Left colon (tissue), 2 donors: ENCODE data around the gene TENM4. TPM values are rescaled to one million over a fixed set of nuclear protein-coding genes. Genes with fewer than 3 reads are reported as not detected.

Experiments used
- ATAC-seq: fragments of 200-7000 bp; cut with Tn5 transposase; one replicate; pipeline ENCODE4 v1.9.1; 2020; ENCODE audit warnings: mild to moderate bottlenecking, moderate library complexity
- DNase-seq, 2 donors: peaks; one replicate each; pipeline ENCODE4 v3.0.0-alpha.2; 2020
- intact Hi-C, 2 donors: fragments of 100-400 bp; cut with DNase I in 1 of 2; cut with micrococcal nuclease in 1 of 2; formaldehyde crosslinking; loops; one replicate each; pipeline versions ENCODE4 v1.11.2 to v1.14.0; 2022; cut with DNase I, micrococcal nuclease
- total RNA-seq, 2 donors: library from RNA; stranded (reverse); fragmentation: NEBNext Ultra II Directional; extraction: Animal tissue kit (Norgen Biotek cat#: 25700); gene quantifications; one replicate each; pipeline ENCODE4 v1.2.1, GENCODE V29; 2021
- donor health status: DM: no; HTN: no; CAD: no.
- donor health status: DM: yes; HTN: yes; CAD: no.

The TENM4 gene
- total RNA-seq, 2 donors from 2014 or later: 0.92 to 1.7 TPM

DNA sequence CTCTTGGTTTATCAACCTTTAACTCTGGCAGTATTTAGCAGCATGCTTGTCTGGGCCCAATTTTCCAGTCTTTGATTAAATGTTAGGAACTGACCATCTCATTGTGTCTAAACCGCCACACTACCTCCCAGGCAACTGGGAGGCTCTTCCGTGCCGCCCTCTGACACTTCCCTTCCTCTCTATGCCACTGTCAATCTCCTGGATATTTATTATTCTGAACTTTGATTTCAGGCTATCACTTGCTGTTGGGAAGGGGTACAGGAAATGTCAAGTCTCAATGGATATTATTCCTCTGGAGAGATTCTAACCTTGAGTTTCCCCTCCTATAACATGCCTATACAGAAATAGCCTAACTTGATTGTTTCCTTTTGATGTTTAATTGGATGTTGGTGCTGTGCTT is 643.3 kb downstream of the TENM4 start:
- intact Hi-C loops: no loop called here
- ATAC-seq: no peak
- no peak for DNase-seq

DNA sequence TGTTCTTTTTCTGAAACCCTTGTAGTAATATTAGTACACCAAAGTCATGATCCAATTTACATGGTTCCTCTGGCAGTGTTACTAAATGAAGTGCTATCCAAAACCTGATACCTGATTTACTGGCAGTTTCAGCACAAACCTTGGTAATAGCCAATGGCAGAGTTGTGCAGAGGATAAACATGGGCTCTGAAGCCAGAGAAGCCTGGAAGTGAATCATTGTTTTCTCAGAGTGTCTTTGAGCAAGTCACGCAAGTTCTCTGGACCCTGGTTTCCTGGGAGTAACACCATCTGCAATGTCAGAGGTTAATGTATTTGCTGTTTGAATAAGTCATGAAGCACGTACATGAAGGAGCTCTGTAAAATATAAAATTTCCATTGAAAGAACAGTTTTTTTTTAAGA is 643.9 kb downstream of the TENM4 start:
- DNase-seq (no peak), ATAC-seq (no peak)
- intact Hi-C loops: no loop called here

DNA sequence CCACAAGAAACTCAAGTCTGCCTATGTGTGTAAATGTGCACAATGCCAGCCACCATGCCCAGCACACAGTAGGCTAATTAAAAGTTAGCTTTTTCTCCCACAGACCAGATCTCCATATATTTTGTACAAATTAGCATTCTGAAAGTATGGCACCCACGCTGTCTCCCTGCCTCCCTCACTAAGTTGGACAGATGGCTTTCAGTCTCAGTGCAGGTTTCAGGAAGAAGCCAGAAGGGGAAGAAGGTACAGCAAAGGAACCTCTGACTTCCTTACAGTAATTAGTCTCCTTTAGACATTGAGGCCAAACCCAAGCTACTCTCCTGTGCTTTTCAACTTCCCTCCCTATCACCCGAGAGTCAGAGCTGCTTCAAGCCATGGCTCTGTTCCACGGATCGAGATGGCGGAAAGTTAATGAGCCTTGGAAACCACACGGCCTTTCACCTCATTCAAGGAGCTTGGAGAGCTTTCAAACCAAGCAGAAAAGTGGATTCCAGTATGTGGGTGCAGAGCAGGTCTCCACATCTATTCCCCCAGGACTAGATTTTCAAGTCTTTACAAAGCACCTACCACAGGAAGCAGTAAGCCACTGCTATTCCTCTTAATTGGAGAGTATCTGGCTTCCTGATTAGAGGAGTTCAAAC is 645.1 kb downstream of the TENM4 start:
- intact Hi-C loops: no loop called here
- no peak for DNase-seq
- ATAC-seq: no peak

DNA sequence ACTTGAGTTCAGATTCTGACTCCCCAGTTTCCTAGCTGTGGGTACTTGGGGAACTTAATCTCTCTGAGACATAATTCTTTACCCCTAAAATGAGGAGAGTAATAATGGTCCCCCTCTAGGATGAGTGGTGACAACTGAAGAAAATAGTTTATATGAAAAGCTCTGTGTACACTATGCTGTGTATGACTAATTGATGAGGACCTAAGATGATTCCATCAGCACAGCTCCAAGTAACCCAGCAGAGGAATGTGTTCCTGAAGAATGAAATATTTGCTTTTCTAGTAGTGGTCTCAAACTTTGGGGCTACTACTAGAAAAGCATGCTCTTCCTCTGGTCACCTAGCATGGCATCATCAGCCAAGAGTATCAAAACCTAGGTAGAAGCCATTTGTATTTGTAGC is 648.9 kb downstream of the TENM4 start:
- intact Hi-C loops: no loop called here
- DNase-seq (no peak), ATAC-seq (no peak)

DNA sequence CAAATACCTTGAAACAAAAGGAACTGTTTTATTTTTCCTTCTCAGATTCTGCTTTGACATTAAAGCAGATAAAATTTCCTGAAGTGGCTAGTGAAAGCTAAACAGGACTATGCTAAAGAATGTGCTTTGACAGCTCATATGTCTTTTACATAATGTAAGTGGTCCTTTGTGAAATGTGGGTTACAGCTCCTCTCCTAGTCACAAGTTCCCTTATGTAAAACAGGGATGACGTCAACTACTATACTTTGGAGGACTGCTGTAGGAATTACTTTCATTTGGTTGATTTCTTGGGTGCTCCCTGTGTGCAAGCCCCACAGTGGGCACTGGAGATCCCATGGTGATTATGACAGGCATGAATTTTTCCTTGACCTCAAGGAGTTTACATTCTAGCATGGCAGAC is 649.6 kb downstream of the TENM4 start:
- ATAC-seq (no peak), DNase-seq (no peak)
- intact Hi-C loops: no loop called here

DNA sequence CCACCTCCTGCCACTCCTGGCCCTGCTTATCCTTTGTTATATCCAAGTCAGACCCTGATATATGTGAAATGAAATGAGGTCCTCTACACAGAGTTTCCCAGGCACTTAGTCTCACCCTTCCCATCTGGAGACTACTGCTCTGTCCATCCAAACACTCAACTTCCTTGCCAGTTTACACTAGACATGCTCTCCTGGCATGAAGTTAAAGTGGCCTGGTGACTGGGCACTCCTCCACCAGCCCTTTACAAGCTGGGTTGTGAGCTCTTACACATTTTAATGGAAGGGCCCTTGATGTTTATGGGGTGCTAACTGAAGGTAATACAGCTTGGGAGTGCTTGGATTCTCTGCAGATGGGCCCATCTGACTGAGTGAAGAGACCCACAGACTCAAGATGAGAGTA is 650.0 kb downstream of the TENM4 start:
- intact Hi-C loops: no loop called here
- no peak for ATAC-seq
- DNase-seq: no peak

DNA sequence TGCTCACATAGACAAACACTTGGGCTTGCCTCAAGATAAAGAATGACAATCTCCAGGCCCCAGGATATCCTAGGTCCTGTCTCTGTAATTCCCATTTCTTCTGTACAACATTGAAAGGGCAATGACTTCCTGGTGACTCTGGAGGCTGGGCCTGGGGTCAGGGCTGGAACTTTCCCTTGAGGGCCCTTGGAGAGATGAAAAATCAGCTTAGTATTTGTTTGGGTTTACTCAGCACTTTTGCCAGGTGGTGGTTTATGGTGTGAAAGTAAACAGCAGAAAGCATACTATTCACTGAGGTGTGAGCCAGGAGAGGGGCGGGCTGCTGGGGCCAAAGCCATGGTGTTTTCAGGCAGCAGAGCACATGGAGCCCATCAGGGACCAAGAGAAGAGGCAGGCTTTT is 651.5 kb downstream of the TENM4 start:
- intact Hi-C loops: no loop called here
- DNase-seq (peak; percentile 35 to 38), ATAC-seq (peak; percentile 91)

DNA sequence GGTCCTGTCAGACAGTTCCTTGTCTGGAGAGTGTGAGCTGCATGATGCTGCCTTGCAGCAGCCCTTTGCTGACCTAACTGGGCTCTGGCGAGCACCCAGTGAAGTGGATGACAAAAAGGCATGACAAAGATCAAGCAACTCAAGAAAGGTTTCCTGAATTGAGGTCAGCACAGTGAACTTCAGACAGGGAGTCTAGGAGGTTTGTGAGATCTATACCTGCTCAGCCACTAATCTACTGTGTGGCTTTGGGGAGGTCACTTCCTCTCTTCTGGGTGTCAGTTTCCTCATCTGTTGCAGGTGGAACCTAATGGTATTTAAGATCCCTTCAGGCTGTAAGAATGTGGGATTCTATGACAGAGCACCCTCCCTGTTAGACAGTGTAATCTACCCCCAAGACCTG is 652.3 kb downstream of the TENM4 start:
- no peak for ATAC-seq
- intact Hi-C loops: no loop called here
- DNase-seq: no peak

DNA sequence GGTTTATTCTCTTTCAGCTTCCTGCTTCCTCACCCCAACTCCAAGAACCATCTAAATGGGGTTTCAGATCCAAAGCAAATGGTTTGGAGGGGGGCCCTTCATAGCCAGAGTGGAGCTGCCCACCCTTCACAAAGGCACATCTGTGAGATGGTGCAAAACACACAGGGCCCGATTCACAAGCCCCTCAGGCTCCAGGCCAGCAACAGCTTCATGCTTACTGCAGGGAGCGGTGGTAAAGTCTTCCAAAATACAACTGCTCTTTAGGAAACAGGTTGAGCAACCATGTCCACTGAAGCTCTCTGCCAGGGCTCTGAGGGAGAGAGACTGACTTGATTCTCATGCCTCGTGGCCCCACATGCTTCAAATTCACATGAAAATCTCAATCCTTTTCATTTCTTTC is 653.1 kb downstream of the TENM4 start:
- ATAC-seq: no peak
- intact Hi-C loops: no loop called here
- no peak for DNase-seq

DNA sequence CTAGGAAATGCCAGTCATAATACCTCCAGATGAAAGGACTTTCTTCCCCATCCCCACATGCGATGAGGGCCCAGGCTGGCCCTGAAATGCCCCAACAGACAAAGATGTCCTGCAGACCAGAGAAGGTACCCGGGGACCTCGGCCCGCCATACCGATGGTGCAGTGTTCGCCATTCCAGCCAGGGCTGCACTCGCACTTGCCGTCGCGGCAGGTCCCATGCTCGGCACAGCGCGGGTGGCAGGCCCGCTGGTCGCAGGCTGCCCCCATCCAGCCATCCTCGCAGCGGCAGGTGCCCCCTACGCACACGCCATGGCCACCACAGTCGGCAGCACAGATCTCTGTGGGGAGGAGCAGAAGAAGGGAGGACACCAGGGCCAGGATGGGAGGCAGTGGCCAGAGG is 654.1 kb downstream of the TENM4 start:
- ATAC-seq (no peak), DNase-seq (no peak)
- intact Hi-C loops: no loop called here

DNA sequence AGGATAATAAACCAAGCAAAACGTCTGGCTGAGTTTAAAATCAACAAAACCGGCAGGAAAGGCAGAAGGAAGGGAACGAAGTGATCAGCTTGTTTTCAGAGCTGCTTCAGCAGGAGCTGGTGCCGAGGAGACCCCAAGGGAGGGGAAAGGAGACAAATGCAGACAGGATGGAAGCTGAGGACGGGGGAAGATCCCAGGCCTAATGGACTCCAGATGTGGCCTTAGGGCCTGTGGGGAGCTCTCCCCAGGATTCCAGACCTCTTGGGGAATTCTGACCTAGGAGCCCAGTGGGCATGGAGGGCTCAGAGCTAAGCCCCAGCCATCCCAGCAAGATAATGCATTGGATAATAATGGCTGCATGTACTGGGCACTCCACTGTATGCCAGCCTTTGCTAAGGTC is 654.7 kb downstream of the TENM4 start:
- no peak for DNase-seq
- intact Hi-C loops: no loop called here
- no peak for ATAC-seq

DNA sequence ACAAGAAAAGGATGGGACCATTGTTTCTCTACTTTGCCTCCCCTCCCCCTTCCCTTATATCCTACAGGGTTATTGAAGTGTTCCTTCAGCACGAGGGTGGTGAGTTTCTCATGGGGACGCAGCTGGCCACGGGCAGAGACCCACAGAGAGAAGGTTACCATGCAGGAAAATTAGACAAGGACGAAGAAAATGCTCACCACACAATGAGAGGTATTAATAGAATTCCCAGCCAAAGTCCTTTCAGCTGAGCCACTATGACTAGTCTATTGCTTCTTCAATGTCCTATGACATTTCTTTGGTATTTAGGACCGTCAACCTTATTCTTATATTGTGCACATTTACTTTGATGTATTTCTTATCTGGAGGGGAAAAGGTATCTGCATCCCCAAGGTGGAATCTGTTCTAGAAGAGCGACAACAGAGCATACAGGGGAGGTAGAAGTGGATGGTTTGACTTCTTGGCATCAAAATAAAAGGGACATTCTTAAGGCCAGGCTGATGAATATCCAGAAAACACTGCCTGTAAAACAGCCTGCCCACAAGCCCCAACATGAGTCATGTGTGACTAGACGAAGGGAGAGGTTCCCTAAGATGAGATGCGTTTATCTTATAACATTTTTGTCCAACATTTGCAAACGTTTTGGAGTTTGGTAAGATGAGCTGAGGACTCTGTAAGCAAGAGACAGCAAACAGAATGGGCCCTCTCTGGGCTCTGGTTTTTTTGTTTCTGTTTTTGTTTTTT is 656.3 kb downstream of the TENM4 start:
- intact Hi-C loops: no loop called here
- ATAC-seq (no peak), DNase-seq (no peak)

DNA sequence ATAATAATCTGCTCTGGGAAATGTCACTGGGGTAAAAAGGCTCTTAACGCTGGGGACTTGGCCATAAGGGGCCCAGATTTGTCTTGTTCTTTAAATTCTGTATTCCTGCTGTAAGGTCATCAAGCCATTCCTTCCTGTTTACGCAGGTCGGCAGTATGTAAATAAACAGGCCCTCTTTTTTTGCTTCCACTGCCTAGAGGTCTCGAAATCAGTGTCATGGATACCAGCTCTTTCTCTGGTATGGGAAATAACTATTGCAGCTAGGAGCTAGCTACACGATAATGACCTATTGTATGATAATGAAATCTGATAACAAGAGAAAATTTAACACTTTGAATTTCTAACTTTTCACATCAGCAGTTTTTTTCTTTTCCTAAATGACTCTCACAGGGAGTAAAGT is 657.0 kb downstream of the TENM4 start:
- DNase-seq: no peak
- intact Hi-C loops: no loop called here
- no peak for ATAC-seq

DNA sequence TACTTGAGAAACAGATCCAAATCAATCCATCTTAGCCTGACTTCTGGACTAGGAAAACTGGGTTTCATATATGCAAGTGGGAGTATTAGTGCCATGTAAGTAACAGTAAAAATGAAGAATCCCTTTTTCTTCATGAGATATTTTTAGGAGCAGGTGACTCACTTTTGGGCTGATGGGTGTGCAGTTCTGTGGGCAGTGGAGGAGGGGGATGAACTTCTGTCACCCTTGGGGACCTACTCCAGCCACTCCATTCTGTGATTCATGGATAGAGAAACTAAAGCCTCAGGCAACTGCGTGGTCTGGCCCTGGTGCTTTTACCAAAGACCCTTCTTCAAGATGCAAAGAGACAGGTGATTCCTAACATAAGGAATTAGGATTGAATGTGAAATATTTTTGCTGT is 657.5 kb downstream of the TENM4 start:
- no peak for DNase-seq
- ATAC-seq: no peak
- intact Hi-C loops: no loop called here

DNA sequence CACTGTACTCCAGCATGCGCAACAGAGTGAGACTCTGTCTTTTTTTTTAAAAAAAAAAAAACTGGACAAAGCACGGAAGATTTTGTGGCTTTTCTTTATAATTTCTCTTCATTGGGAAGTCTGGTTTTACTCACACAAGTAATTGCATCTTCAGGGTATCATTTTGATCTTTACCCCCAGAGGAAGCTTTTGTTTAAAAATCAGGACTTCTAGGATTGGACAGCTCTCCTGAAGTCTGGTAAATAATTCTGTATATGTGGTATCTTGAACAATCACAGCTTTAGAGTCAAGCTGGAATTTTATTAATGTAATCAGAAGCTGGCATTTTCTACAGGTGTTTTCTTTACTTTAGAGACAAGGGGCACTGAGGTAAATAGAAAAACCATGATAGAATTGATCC is 658.1 kb downstream of the TENM4 start:
- intact Hi-C loops: no loop called here
- ATAC-seq (no peak), DNase-seq (no peak)

DNA sequence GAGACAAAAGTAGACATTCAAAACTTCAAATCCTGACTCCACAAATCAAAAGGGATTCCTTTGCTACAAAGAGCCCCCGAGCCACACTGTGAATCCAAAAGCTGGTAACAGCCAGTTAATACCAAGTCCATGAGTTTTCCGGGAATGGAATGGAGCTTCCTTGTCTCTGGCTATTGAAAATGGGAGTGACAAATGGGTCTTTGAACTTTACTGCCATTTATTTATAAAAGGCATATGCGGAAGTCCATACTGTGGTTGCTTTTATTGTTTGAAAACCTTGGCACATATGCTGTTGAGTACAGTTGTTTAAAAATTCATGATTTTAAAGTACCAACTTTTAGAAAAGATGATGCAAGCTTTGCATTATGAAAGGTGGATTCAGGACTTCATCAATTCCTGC is 659.9 kb downstream of the TENM4 start:
- intact Hi-C loops: no loop called here
- ATAC-seq (peak; percentile 96), DNase-seq (no peak)

DNA sequence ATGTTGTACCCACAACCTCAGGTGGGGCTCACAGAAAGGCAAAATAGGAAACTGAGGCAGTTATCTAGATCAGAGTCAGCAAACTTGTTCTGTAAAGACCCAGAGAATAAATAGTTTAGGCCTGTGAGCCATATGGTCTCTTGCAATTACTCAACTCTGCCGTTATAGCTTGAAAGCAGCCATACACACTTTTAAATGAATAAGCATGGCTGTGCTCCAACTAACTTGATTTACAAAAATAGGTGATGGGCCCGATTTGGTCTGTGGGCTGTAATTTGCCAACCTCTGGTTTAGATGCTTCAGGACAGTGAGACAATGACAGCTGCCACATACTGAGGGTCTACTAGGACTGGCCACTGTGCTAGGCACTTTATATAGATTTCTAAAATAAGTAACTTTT is 667.3 kb downstream of the TENM4 start:
- ATAC-seq: no peak
- intact Hi-C loops: no loop called here
- DNase-seq: no peak

DNA sequence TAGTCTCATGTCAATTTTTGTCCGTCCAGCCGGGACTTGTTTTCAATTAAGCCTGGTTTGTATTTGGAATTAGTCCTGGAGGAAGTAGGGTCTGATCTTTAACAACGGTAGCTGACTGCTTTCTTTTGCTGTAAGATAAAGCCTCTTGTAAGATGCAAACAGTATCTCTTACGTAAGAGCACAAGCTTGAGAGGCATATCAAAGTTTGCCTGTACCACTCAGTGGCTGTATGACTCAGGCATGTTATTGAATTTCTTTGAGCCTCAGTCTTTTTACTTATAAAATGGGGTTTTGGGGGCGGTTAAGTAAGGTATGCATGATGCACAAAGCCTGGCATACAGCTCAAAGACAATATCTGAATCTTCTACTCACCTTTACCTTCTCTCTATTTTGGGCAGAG is 667.8 kb downstream of the TENM4 start:
- ATAC-seq: no peak
- no peak for DNase-seq
- intact Hi-C loops: no loop called here

DNA sequence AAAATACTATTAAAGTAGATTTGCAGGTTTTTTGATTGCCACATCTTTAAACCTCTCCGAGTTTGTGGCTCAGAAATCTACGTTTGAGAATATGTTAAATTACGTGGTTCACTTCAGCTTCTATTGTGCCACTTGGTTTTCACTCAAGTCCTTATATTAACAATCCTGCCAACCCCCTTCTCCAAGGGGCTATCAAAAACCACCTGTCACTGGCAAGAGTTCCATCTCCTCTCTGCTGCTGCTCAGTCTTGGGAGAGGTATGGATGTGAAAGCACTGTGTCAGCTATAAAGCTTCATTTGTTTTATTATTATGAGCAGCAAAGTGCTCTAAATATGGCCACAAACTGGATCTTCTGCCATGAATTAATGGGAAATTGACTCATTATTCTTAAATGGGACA is 668.6 kb downstream of the TENM4 start:
- intact Hi-C loops: no loop called here
- ATAC-seq (no peak), DNase-seq (no peak)

DNA sequence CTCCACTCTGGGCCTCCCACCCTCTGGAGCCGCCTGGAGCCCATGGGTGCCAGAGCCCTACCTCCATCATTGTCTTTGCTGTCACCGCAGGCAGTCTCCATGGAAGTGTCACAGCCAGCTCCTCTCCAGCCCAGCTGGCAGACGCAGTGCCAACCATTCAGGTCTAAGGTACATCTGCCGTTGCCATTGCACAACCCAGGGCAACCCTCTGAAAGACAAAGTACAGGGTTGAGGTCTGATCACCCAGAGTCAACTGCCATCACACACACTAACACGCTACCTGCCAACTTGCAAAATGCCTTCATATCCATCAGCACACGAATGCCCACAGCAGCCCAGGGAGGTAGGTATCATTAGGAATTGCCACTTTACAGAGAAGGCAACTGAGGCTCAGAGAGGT is 669.9 kb downstream of the TENM4 start:
- DNase-seq (no peak), ATAC-seq (no peak)
- intact Hi-C loops: no loop called here

DNA sequence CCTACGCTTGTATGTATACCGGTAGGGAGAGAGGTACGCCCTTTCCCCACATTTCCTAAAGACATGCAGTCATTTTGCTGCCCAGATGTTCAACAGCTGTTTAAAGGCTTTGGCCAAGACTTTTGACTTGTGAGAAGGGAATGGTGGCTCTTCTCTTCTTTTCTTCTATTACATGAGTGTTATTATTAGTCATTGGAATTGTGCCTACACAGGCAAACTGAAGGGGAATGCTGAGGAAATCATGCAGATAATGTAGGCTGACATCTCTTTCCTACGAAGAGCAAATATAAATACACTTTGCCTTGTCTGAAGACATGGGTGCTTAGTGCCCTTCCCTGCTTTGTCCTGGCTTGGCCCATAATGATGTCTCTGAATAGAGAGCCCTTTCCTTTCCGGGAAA is 671.9 kb downstream of the TENM4 start:
- ATAC-seq: no peak

More for the DNA sequence above, 671.9 kb downstream of the TENM4 start:
- DNase-seq: no peak
- intact Hi-C loops: no loop called here
